Left cardiac atrium (tissue), 4 donors: ENCODE results near the gene LDLRAD1. TPM values are rescaled to one million over a fixed set of nuclear protein-coding genes. Genes with fewer than 3 reads are reported as not detected.

Experiments used
- ATAC-seq, 2 donors: fragments of 200-7000 bp; cut with Tn5 transposase; one replicate each; pipeline ENCODE4 v1.9.1; 2020; ENCODE audit warnings: mild to moderate bottlenecking in 2 of 2, moderate library complexity in 2 of 2
- DNase-seq: peaks from one replicate; pipeline ENCODE4 v3.0.0-alpha.2; 2020
- intact Hi-C, 2 donors: fragments of 100-400 bp; cut with DNase I; formaldehyde crosslinking; loops; one replicate each; pipeline versions ENCODE4 v1.14.1 to v1.15.1; 2022 to 2023
- microRNA-seq, 2 donors: library from miRNA; unstranded; fragments of <30 nt; microRNA quantifications; one replicate each; pipeline ENCODE4 v1.2.0, GENCODE V29; 2020
- total RNA-seq, 2 donors: library from RNA; stranded (reverse); fragmentation: NEBNext Ultra II Directional; extraction: Animal tissue kit (Norgen Biotek cat#: 25700); gene quantifications; one replicate each; pipeline ENCODE4 v1.2.1, GENCODE V29; 2021
- donor health status: DM: no; HTN: yes; CAD: no.
- donor health status: DM: no; HTN: yes; CAD: no; lungs with severe emphysema.
- donor health status: DM: yes; HTN: yes; CAD: no.
- donor health status: Dilated cardiomyopathy.

Gene LDLRAD1
- total RNA-seq, 2 donors from 2014 or later = not detected

GRCh38 chr1:53963460-53963859 is 54.5 kb downstream of the LDLRAD1 start:
- intact Hi-C loops = no loop called here
- DNase-seq (no peak), ATAC-seq (no peak)

- intact Hi-C loops = no loop called here
- DNase-seq (no peak), ATAC-seq (no peak)
These were observed 55.6 kb downstream of the LDLRAD1 start for GRCh38 chr1:53962395-53962794.

GRCh38 chr1:53959664-53960250 is 58.2 kb downstream of the LDLRAD1 start:
- ATAC-seq = no peak
- intact Hi-C loops = loop anchor here in 1 of 2 donors (10.0 kb wide), 1 partner anchor 85 kb away; no protein-coding TSS in a partner anchor
- DNase-seq = no peak

Small RNA genes within 50 kb of the gene (microRNA-seq; reads per million reads assigned to microRNA genes)
- gene MIR4781 = 0.81 to 2.2 reads per million in 2 donors

Other genes with a start within 250 kb of the LDLRAD1 start
- 1 to 10 TPM; 8.1 to 8.5 TPM for gene NDC1, start 179.9 kb downstream of the LDLRAD1 start, total RNA-seq
- 10 to 100 TPM; 12.9 to 15.2 TPM for gene YIPF1, start 128.4 kb downstream of the LDLRAD1 start, total RNA-seq
- not detected for gene DIO1, start 124.0 kb downstream of the LDLRAD1 start, total RNA-seq
- gene IFT25, start 72.5 kb downstream of the LDLRAD1 start, total RNA-seq = 10 to 100 TPM; 15.1 to 16.6 TPM
- 10 to 100 TPM; 13.5 to 17.9 TPM for gene LRRC42, start 71.8 kb downstream of the LDLRAD1 start, total RNA-seq
- gene TMEM59, start 35.0 kb upstream of the LDLRAD1 start, total RNA-seq = 100 to 1,000 TPM; 324 to 335 TPM
- gene TCEANC2, start 35.4 kb upstream of the LDLRAD1 start, total RNA-seq = 1 to 10 TPM; 2.6 to 5.3 TPM
- gene CDCP2, start 134.8 kb upstream of the LDLRAD1 start, total RNA-seq = not detected
- 1 to 10 TPM; 4.4 to 7.2 TPM for gene CYB5RL, start 181.8 kb upstream of the LDLRAD1 start, total RNA-seq
- gene MRPL37, start 182.0 kb upstream of the LDLRAD1 start, total RNA-seq = 10 to 100 TPM; 54.7 to 64.2 TPM